Endothelial cell (in vitro differentiated cells): ENCODE data around the gene COX20. TPM values are rescaled to one million over a fixed set of nuclear protein-coding genes. Genes with fewer than 3 reads are reported as not detected.
"Not testable (repeated sequence)": the region's sequence is repeated elsewhere in the genome, so short reads cannot be mapped to it uniquely, and the experiment has no call there.

Experiments used
- DNase-seq: peaks from one replicate; pipeline ENCODE4 v3.0.0; 2021; ENCODE audit warnings: low spot score
- H3K27ac Mint-ChIP-seq: one replicate; pipeline ENCODE4 v1.8.0; 2021; ENCODE audit warnings: mixed read lengths, inconsistent platforms; ENCODE audit not compliant: unreplicated experiment
- H3K27me3 Mint-ChIP-seq: one replicate; pipeline ENCODE4 v1.8.0; 2021; ENCODE audit warnings: mild to moderate bottlenecking, moderate library complexity, mixed read lengths, inconsistent platforms; ENCODE audit not compliant: unreplicated experiment
- H3K36me3 Mint-ChIP-seq: one replicate; pipeline ENCODE4 v1.8.0; 2021; ENCODE audit warnings: mild to moderate bottlenecking, low read depth, mixed read lengths, inconsistent platforms; ENCODE audit not compliant: unreplicated experiment
- H3K4me1 Mint-ChIP-seq: one replicate; pipeline ENCODE4 v1.8.0; 2021; ENCODE audit warnings: mild to moderate bottlenecking, mixed read lengths, inconsistent platforms; ENCODE audit not compliant: unreplicated experiment
- H3K4me3 Mint-ChIP-seq: one replicate; pipeline ENCODE4 v1.8.0; 2021; ENCODE audit warnings: mild to moderate bottlenecking, mixed read lengths, inconsistent platforms; ENCODE audit not compliant: unreplicated experiment
- H3K9me3 Mint-ChIP-seq: one replicate; pipeline ENCODE4 v1.8.0; 2021; ENCODE audit warnings: mixed read lengths, inconsistent platforms; ENCODE audit not compliant: unreplicated experiment
- total RNA-seq: library from RNA; stranded (reverse); fragmentation: NEBNext Ultra II Directional; extraction: Animal tissue kit (Norgen Biotek cat#: 25700); gene quantifications from one replicate; pipeline ENCODE4 v1.2.1, GENCODE V29; 2021; ENCODE audit not compliant: unreplicated experiment
- TF ChIP-seq, protein P1 (sequence below): fragments of 200-600 bp; sonication (generic); IDR thresholded peaks from one replicate; pipeline ENCODE4 v1.5.0; 2021; ENCODE audit warnings: antibody characterized with exemption; ENCODE audit not compliant: unreplicated experiment

The COX20 gene
- total RNA-seq, 1 donor from 2014 or later: 9.6 TPM

DNA sequence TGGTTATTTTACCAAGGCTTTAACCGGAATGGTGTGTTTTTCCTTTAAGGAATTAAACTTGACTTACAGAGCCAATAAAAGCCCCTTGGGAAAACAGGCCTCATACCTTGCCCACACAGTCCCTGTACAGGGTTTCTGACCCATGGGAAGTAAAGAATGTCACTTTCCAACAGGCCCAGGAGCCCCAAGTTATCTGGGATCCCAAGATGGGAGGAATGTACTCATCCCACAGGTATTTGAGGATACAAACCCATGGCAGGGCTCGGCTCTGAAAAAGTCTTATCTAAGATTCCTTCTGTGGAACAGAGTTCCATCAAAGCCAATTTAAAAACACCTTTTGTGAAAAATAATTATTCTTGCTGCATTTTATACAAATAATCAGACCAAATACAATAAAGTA is 15.3 kb upstream of the COX20 start:
- Mint-ChIP-seq H3K9me3 (no peaks in the 10 kb centered on the region), H3K4me3 (no peak overlapping the region), H3K36me3 (no peaks in the 10 kb centered on the region), H3K27ac (no peak overlapping the region), H3K27me3 (peaks cover 7% of the 10 kb centered on the region), H3K4me1 (peaks cover 5% of the 10 kb centered on the region)
- no peak for DNase-seq
- TF ChIP-seq, protein P1, sequence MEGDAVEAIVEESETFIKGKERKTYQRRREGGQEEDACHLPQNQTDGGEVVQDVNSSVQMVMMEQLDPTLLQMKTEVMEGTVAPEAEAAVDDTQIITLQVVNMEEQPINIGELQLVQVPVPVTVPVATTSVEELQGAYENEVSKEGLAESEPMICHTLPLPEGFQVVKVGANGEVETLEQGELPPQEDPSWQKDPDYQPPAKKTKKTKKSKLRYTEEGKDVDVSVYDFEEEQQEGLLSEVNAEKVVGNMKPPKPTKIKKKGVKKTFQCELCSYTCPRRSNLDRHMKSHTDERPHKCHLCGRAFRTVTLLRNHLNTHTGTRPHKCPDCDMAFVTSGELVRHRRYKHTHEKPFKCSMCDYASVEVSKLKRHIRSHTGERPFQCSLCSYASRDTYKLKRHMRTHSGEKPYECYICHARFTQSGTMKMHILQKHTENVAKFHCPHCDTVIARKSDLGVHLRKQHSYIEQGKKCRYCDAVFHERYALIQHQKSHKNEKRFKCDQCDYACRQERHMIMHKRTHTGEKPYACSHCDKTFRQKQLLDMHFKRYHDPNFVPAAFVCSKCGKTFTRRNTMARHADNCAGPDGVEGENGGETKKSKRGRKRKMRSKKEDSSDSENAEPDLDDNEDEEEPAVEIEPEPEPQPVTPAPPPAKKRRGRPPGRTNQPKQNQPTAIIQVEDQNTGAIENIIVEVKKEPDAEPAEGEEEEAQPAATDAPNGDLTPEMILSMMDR: no peak

DNA sequence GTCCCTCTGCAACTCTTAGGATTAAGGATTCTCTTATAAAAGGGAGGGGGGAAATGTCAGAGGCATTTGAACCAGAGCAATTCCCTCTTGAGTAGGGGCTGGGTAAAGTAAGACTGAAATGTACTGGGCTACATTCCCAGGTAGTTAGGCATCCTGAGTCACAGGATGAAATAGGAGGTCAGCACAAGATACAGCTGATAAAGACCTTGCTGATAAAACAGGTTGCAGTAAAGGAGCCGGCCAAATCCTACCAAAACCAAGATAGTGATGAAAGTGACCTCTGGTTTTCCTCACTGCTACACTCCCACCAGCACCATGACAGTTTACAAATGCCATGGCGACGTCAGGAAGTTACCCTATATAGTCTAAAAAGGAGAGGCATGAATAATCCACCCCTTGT is 14.3 kb upstream of the COX20 start:
- H3K9me3 Mint-ChIP-seq: no peaks in the 10 kb centered on the region
- H3K36me3 Mint-ChIP-seq: no peaks in the 10 kb centered on the region
- DNase-seq: no peak
- H3K27me3 Mint-ChIP-seq: peaks cover 3% of the 10 kb centered on the region
- no peaks in the 10 kb centered on the region for H3K4me1 Mint-ChIP-seq
- no peak overlapping the region for H3K4me3 Mint-ChIP-seq
- TF ChIP-seq, protein P1: no peak
- H3K27ac Mint-ChIP-seq: no peak overlapping the region

DNA sequence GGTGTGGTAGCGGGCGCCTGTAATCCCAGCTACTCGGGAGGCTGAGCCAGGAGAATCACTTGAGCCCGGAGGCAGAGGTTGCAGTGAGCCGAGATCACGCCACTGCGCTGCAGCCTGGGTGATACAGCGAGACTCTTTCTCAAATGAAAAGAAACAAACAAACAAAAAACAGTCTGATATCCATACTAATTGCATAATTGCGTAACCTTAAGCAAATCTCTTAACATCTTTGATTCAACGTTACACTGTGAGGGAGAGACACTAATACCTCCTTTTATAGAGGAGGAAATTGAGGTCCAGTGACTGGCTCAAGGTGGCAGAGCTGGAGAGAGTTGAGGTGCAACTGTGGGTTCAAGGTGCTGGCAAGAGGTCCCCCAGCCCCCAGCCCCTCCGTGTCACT is 12.6 kb upstream of the COX20 start:
- Mint-ChIP-seq H3K36me3 (no peaks in the 10 kb centered on the region), H3K27me3 (no peaks in the 10 kb centered on the region), H3K4me3 (no peak overlapping the region), H3K9me3 (no peaks in the 10 kb centered on the region), H3K27ac (no peak overlapping the region), H3K4me1 (no peaks in the 10 kb centered on the region)
- DNase-seq: no peak
- TF ChIP-seq, protein P1: no peak

DNA sequence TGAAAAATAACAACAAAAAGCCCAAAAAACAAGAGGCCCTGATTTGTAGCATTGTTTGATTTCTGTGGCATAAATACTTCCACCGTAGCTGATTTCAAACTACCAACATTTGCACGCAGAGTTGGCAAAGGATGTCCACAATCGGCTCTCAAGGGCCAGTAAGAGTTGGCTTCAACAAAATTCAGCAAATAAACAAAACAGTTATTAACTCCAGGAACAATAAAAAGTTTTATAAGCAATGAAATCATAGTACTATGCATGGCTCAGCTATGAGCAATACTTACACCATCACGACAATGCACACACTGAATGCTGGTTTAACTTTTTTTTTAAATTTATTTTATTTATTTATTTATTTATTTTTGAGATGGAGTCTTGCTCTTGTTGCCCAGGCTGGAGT is 8.7 kb upstream of the COX20 start:
- Mint-ChIP-seq H3K27me3 (no peaks in the 10 kb centered on the region), H3K36me3 (no peaks in the 10 kb centered on the region), H3K4me3 (no peak overlapping the region), H3K4me1 (no peaks in the 10 kb centered on the region), H3K27ac (no peak overlapping the region), H3K9me3 (no peaks in the 10 kb centered on the region)
- DNase-seq: no peak
- TF ChIP-seq, protein P1: no peak

DNA sequence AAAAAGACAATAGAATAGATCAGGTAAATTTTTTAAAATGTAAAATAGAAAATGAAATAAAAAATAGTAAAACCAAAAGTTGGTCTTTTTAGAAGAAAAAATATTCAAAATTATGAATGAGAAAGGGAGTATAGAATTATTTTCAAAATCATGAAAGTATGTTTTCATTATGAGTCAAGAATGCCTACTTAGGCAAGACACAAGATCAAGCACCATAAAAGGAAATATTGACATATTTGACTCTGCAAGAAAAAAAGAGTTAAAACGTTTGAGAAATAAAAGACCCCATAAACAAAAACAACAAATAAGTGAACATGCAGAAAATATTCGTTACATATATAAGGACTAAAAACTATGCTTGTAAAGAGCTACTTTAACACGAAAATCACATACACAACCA is 4.8 kb upstream of the COX20 start:
- DNase-seq: no peak
- H3K9me3 Mint-ChIP-seq: no peaks in the 10 kb centered on the region
- peaks cover 12% of the 10 kb centered on the region for H3K27me3 Mint-ChIP-seq
- H3K27ac Mint-ChIP-seq: no peak overlapping the region
- no peaks in the 10 kb centered on the region for H3K36me3 Mint-ChIP-seq
- no peak overlapping the region for H3K4me3 Mint-ChIP-seq
- TF ChIP-seq, protein P1: no peak
- H3K4me1 Mint-ChIP-seq: peaks cover 4% of the 10 kb centered on the region

DNA sequence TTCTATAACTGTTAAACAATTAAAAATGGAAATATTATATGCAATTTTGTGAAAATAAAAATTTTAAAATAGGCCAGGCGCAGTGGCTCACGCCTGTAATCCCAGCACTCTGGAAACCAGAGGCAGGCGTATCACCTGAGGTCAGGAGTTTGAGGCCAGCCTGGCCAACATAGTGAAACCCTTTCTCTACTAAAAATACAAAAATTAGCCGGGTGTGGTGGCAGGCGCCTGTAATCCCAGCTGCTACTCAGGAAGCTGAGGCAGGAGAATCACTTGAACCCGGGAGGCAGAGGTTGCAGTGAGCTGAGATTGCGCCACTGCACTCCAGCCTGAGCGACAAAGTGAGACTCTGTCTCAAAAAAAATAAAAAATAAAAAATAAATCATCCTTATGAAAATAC is 2.2 kb upstream of the COX20 start:
- H3K4me1 Mint-ChIP-seq: peaks cover 22% of the 10 kb centered on the region
- not testable (repeated sequence) for H3K36me3 Mint-ChIP-seq, DNase-seq, H3K4me3 Mint-ChIP-seq, H3K27ac Mint-ChIP-seq, H3K9me3 Mint-ChIP-seq
- H3K27me3 Mint-ChIP-seq: peaks cover 12% of the 10 kb centered on the region
